Fibroblast of lung (primary cell): ENCODE results near the gene MED14.

Experiments
- CTCF ChIP-seq, 2 donors: IDR thresholded peaks in 1 of 2; conservative IDR thresholded peaks in 1 of 2; 1 replicate in 1 of 2; 2 replicates in 1 of 2; pipeline ENCODE4 v1.5.1; 2011 to 2012; ENCODE audit warnings: low read length in 2 of 2, control low read depth in 1 of 2, inconsistent platforms in 1 of 2, low read depth in 1 of 2, mild to moderate bottlenecking in 1 of 2
- EZH2 ChIP-seq: IDR thresholded peaks from 2 replicates; pipeline ENCODE4 v1.5.1; 2012; ENCODE audit warnings: low read length, control low read depth, mild to moderate bottlenecking; ENCODE audit errors: missing control alignments

- no peak for TF ChIP-seq EZH2
- no peak for TF ChIP-seq CTCF (conservative IDR thresholded peaks at IDR 0.05 in 1 of 2, IDR thresholded peaks at IDR 0.05 in 1 of 2; ENCODE audit: low read depth in 1 of 2, low read length in 2 of 2)
Measured at GRCh38 chrX:40688929-40689328, 46.4 kb downstream of the MED14 start.
